ENCODE data around the gene GARIN6.

DNA sequence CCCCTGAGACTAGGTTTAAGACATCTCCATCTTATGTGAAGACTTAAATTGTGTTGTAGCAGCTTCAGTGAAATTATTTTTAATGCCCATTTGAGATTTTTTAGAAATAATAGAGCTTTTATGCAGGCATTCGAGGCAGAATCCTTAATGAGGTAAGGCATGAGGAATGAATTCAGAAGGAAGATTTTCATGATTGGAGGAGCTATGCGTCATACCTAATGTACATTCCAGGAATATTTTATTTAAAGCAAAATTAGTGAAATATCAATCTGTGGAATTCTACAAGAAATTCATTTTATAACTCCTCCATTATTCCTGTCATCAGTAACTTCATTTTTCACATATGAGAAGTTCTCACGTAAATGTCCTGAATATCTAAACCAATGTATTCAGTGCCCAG lies 36.0 kb upstream of the GARIN6 start:
- TF ChIP-seq, protein P1, sequence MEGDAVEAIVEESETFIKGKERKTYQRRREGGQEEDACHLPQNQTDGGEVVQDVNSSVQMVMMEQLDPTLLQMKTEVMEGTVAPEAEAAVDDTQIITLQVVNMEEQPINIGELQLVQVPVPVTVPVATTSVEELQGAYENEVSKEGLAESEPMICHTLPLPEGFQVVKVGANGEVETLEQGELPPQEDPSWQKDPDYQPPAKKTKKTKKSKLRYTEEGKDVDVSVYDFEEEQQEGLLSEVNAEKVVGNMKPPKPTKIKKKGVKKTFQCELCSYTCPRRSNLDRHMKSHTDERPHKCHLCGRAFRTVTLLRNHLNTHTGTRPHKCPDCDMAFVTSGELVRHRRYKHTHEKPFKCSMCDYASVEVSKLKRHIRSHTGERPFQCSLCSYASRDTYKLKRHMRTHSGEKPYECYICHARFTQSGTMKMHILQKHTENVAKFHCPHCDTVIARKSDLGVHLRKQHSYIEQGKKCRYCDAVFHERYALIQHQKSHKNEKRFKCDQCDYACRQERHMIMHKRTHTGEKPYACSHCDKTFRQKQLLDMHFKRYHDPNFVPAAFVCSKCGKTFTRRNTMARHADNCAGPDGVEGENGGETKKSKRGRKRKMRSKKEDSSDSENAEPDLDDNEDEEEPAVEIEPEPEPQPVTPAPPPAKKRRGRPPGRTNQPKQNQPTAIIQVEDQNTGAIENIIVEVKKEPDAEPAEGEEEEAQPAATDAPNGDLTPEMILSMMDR (IDR thresholded peaks at IDR 0.05) = no peak
- no peak for TF ChIP-seq POLR2A (IDR thresholded peaks at IDR 0.05)
- TF ChIP-seq POLR2AphosphoS5 (IDR thresholded peaks at IDR 0.05; ENCODE audit: insufficient read depth in 1 of 2, low read depth in 1 of 2) = no peak

Measured in vagina (tissue), 2 donors.